CD4-positive, alpha-beta memory T cell (primary cell): ENCODE measurements around the gene CHCHD6. TPM values are rescaled to one million over a fixed set of nuclear protein-coding genes. Genes with fewer than 3 reads are reported as not detected.

Experiments
- CTCF ChIA-PET: fragments of 350-600 bp; sonication (Branson Sonifier 250); formaldehyde crosslinking; loops from one replicate; lab custom pipeline; 2021; ENCODE audit warnings: inconsistent platforms; ENCODE audit not compliant: partially characterized antibody; lab: Charles Lee
- POLR2A ChIA-PET: fragments of 350-600 bp; sonication (Branson Sonifier 250); formaldehyde crosslinking; loops from one replicate; lab custom pipeline; 2021; ENCODE audit not compliant: partially characterized antibody; lab: Charles Lee
- DNase-seq, 5 donors: peaks; one replicate each; pipeline versions ENCODE4 v3.0.0 to v3.0.0-alpha.2; 2020 to 2022; ENCODE audit warnings: mixed read lengths in 1 of 5
- H3K27ac ChIP-seq: one replicate; pipeline ENCODE4 v1.7.0; 2013; ENCODE audit warnings: low read depth, low read length
- H3K27me3 ChIP-seq: 2 replicates; pipeline ENCODE4 v1.7.0; 2013; ENCODE audit warnings: mild to moderate bottlenecking, low read length, moderate library complexity; ENCODE audit not compliant: insufficient read depth
- H3K36me3 ChIP-seq: 2 replicates; pipeline ENCODE4 v1.7.0; 2013; ENCODE audit warnings: mild to moderate bottlenecking, low read length, moderate library complexity; ENCODE audit not compliant: insufficient read depth
- H3K4me1 ChIP-seq: 2 replicates; pipeline ENCODE4 v1.7.0; 2013; ENCODE audit warnings: mild to moderate bottlenecking, low read length, moderate library complexity; ENCODE audit not compliant: insufficient read depth
- H3K4me3 ChIP-seq, 2 donors: one replicate each; pipeline ENCODE4 v1.7.0; 2013; ENCODE audit warnings: low read length in 2 of 2, mild to moderate bottlenecking in 1 of 2
- H3K9me3 ChIP-seq, 2 donors: one replicate each; pipeline ENCODE4 v1.7.0; 2013; ENCODE audit warnings: low read length in 2 of 2, control low read depth in 1 of 2; ENCODE audit not compliant: control insufficient read depth in 1 of 2
- H3K27ac Mint-ChIP-seq, 7 donors: one replicate each; pipeline ENCODE4 v1.8.0; 2020 to 2021; ENCODE audit warnings: mixed read lengths in 7 of 7, mild to moderate bottlenecking in 6 of 7, inconsistent platforms in 3 of 7, moderate library complexity in 3 of 7
- H3K27me3 Mint-ChIP-seq, 2 donors: one replicate each; pipeline ENCODE4 v1.8.0; 2020 to 2021; ENCODE audit warnings: mixed read lengths in 2 of 2
- H3K36me3 Mint-ChIP-seq, 2 donors: one replicate each; pipeline ENCODE4 v1.8.0; 2020 to 2021; ENCODE audit warnings: mixed read lengths in 2 of 2, inconsistent platforms in 1 of 2, mild to moderate bottlenecking in 1 of 2
- H3K4me1 Mint-ChIP-seq, 4 donors: one replicate each; pipeline ENCODE4 v1.8.0; 2020 to 2021; ENCODE audit warnings: mixed read lengths in 4 of 4, mild to moderate bottlenecking in 1 of 4
- H3K4me3 Mint-ChIP-seq, 8 donors: one replicate each; pipeline ENCODE4 v1.8.0; 2020 to 2021; ENCODE audit warnings: mixed read lengths in 8 of 8, mild to moderate bottlenecking in 7 of 8, moderate library complexity in 6 of 8, inconsistent platforms in 3 of 8
- H3K9me3 Mint-ChIP-seq, 8 donors: one replicate each; pipeline ENCODE4 v1.8.0; 2020 to 2021; ENCODE audit warnings: mixed read lengths in 8 of 8, mild to moderate bottlenecking in 5 of 8, inconsistent platforms in 3 of 8, moderate library complexity in 1 of 8
- intact Hi-C: fragments of 100-400 bp; cut with micrococcal nuclease; formaldehyde crosslinking; loops from one replicate; pipeline ENCODE4 v1.15.1; 2023
- polyA plus RNA-seq, 2 donors: library from polyadenylated mRNA; unstranded; fragments of 300-500 nt; fragmentation: Illumina TruSeq; gene quantifications; one replicate each; pipeline ENCODE4 v1.2.3, GENCODE V29; 2021
- total RNA-seq, 2 experiments: library from RNA; stranded (reverse); gene quantifications; one replicate each; pipeline ENCODE4 v1.2.3, GENCODE V29; 2021

The CHCHD6 gene
- total and polyA plus RNA-seq, 4 experiments from 2014 or later, result 7.3 to 12.3 (median 10.2) TPM

GRCh38 chr3:126659915-126660886 lies 43.8 kb upstream of the CHCHD6 start:
- no peaks in the 10 kb centered on the region for H3K4me1 ChIP-seq
- Mint-ChIP-seq H3K4me3 (no peak overlapping the region), H3K4me1 (peaks cover 0 to 1% (median under 1%) of the 10 kb centered on the region in 4 donors), H3K36me3 (no peaks in the 10 kb centered on the region), H3K27ac (no peak overlapping the region), H3K27me3 (peaks cover 5 to 16% of the 10 kb centered on the region in 2 donors), H3K9me3 (peaks cover 0 to 2% (median 0%) of the 10 kb centered on the region in 8 donors)
- no peak for DNase-seq
- ChIA-PET POLR2A (no interaction called here), CTCF (interaction anchor here (1.0 to 1.9 kb wide), 2 partner anchors 19 to 43 kb away, joined by 3 to 5 read pairs; no protein-coding TSS in a partner anchor)
- intact Hi-C loops, result no loop called here
- no peaks in the 10 kb centered on the region for H3K36me3 ChIP-seq
- H3K4me3 ChIP-seq, result no peak overlapping the region
- no peaks in the 10 kb centered on the region for H3K27me3 ChIP-seq
- no peak overlapping the region for H3K27ac ChIP-seq
- no peaks in the 10 kb centered on the region for H3K9me3 ChIP-seq

DNA sequence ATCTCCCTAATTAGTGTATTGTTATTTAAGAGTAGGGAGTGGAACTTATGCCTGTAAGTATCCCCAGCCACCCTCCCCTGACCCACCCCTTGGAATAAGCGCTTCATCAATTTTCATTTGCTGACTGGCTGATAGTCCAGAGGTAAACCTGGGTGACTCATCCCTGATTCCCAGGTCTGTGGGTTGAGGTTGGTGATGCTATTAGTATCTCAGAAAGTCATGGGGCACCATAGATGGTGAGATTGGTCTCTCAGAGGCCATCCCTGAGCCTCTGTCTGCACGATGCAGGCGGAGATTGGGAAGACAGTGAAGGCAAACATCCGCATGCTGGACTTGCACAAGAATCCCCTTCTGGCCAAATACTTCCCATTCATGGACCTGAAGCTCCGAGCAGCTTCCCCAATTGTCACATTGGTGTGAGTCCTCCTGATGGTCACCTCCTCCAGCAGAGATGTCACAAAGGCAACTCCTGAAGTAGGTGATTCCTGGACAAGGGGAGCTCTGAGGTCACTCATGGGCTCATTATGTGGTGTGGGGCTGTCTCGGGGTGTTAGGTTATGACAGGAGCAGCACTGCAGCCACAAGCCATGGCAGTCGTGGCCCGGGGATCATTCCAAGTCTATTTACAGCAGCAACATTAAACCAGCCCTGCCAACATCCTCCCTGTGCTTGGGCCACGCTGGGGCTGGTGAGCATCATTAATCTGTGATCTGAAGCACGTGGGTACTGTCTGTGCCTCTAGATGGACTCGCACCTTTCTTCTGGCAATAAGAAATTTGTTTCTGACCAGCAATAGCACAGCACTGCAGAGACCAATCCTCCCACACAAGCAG lies 42.3 kb upstream of the CHCHD6 start:
- no peaks in the 10 kb centered on the region for H3K4me1 Mint-ChIP-seq
- ChIA-PET POLR2A (no interaction called here), CTCF (no interaction called here)
- H3K27me3 ChIP-seq, result no peaks in the 10 kb centered on the region
- H3K4me3 ChIP-seq, result no peak overlapping the region
- no peak overlapping the region for H3K27ac Mint-ChIP-seq
- H3K4me3 Mint-ChIP-seq, result no peak overlapping the region
- H3K9me3 Mint-ChIP-seq, result peaks cover 0 to 2% (median 0%) of the 10 kb centered on the region in 8 donors
- intact Hi-C loops, result no loop called here
- no peak for DNase-seq
- no peaks in the 10 kb centered on the region for H3K9me3 ChIP-seq
- no peak overlapping the region for H3K27ac ChIP-seq
- peaks cover 5 to 23% of the 10 kb centered on the region in 2 donors for H3K27me3 Mint-ChIP-seq
- no peaks in the 10 kb centered on the region for H3K36me3 ChIP-seq
- no peaks in the 10 kb centered on the region for H3K36me3 Mint-ChIP-seq
- H3K4me1 ChIP-seq, result no peaks in the 10 kb centered on the region

- intact Hi-C loops, result no loop called here
- H3K36me3 ChIP-seq, result no peaks in the 10 kb centered on the region
- Mint-ChIP-seq H3K4me1 (no peaks in the 10 kb centered on the region), H3K36me3 (no peaks in the 10 kb centered on the region), H3K27ac (no peak overlapping the region), H3K9me3 (peaks cover 0 to 2% (median 0%) of the 10 kb centered on the region in 8 donors), H3K27me3 (peaks cover 4 to 22% of the 10 kb centered on the region in 2 donors), H3K4me3 (no peak overlapping the region)
- H3K4me1 ChIP-seq, result no peaks in the 10 kb centered on the region
- H3K27ac ChIP-seq, result no peak overlapping the region
- ChIA-PET CTCF (no interaction called here), POLR2A (no interaction called here)
- no peaks in the 10 kb centered on the region for H3K9me3 ChIP-seq
- no peaks in the 10 kb centered on the region for H3K27me3 ChIP-seq
- H3K4me3 ChIP-seq, result no peak overlapping the region
- DNase-seq, result no peak
Measured at GRCh38 chr3:126663257-126663656, 40.8 kb upstream of the CHCHD6 start.

DNA sequence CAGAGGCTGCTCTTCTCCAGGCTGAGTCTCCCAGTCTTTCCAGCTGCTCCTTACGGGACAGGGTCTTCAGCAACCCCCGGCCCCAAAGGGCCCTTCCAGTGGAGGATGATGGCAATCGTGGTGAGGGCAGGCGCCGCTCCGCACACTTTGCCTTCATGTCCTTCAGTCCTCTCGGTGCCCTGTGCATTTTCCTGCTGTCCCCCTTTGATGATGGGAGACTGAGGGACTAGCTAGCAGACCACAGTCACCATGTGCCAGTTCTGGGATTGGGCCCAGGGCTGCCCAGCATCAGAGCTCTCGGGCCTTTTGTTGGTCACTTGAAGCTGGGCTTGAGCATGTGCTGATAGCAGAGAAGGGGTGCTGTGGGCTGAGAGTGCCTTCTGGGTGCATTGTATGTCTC lies 40.3 kb upstream of the CHCHD6 start:
- intact Hi-C loops, result no loop called here
- no peaks in the 10 kb centered on the region for H3K9me3 Mint-ChIP-seq
- H3K4me1 Mint-ChIP-seq, result no peaks in the 10 kb centered on the region
- H3K36me3 Mint-ChIP-seq, result no peaks in the 10 kb centered on the region
- H3K36me3 ChIP-seq, result no peaks in the 10 kb centered on the region
- CTCF ChIA-PET, result no interaction called here
- H3K4me3 ChIP-seq, result no peak overlapping the region
- no peak overlapping the region for H3K27ac ChIP-seq
- no peak overlapping the region for H3K27ac Mint-ChIP-seq
- H3K27me3 ChIP-seq, result no peaks in the 10 kb centered on the region
- no peak overlapping the region for H3K4me3 Mint-ChIP-seq
- DNase-seq, result no peak
- H3K9me3 ChIP-seq, result no peaks in the 10 kb centered on the region
- H3K27me3 Mint-ChIP-seq, result peaks cover 4 to 19% of the 10 kb centered on the region in 2 donors
- H3K4me1 ChIP-seq, result no peaks in the 10 kb centered on the region
- POLR2A ChIA-PET, result no interaction called here

- H3K4me3 Mint-ChIP-seq, result no peak overlapping the region
- intact Hi-C loops, result no loop called here
- no peaks in the 10 kb centered on the region for H3K4me1 Mint-ChIP-seq
- H3K9me3 Mint-ChIP-seq, result peaks cover 0 to 2% (median 0%) of the 10 kb centered on the region in 8 donors
- H3K4me1 ChIP-seq, result no peaks in the 10 kb centered on the region
- no peak overlapping the region for H3K27ac Mint-ChIP-seq
- DNase-seq, result no peak
- ChIA-PET POLR2A (no interaction called here), CTCF (no interaction called here)
- H3K36me3 ChIP-seq, result no peaks in the 10 kb centered on the region
- H3K4me3 ChIP-seq, result no peak overlapping the region
- no peaks in the 10 kb centered on the region for H3K36me3 Mint-ChIP-seq
- peaks cover 4 to 19% of the 10 kb centered on the region in 2 donors for H3K27me3 Mint-ChIP-seq
- H3K27me3 ChIP-seq, result no peaks in the 10 kb centered on the region
- H3K27ac ChIP-seq, result no peak overlapping the region
- H3K9me3 ChIP-seq, result no peaks in the 10 kb centered on the region
Measured at GRCh38 chr3:126664591-126665214, 39.3 kb upstream of the CHCHD6 start.

DNA sequence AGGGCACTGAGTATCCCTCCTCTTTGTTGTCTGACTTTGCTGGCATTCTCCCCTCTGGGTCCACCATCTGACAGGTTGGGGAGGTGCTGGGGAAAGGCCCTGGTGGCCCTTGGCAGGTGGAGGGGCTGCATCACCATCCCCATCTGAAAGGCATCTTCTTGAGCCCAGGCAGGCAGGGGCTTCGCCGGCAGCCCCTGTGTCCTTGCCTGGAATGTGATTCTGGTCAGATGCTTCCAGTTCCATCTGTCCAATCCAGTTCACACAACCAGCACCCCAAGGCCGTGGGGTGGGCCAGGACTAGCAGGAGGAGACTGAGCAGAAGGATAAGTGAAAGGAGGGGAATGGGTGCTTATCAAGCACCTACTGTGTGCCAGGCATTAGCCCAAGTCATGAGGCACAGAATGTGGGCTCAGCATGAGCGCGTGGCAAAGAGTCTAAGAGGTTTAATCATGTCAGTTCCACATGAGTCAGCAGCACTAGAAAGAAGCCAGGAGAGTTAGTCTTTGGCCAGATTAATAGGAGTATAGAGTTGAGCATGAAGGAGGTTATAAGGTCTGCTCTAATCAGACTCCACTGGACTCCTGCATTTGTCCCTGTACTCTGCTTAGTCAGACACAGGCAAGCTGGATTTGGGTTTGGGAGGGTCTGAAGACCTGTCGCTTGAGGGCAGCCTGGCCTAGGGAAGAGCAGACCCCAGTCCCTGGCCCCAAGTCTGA lies 38.7 kb upstream of the CHCHD6 start:
- intact Hi-C loops, result no loop called here
- H3K9me3 Mint-ChIP-seq, result peaks cover 0 to 3% (median 0%) of the 10 kb centered on the region in 8 donors
- Histone ChIP-seq H3K27me3 (no peaks in the 10 kb centered on the region), H3K9me3 (no peaks in the 10 kb centered on the region), H3K4me1 (no peaks in the 10 kb centered on the region), H3K36me3 (no peaks in the 10 kb centered on the region), H3K27ac (no peak overlapping the region), H3K4me3 (no peak overlapping the region)
- CTCF ChIA-PET, result no interaction called here
- H3K27me3 Mint-ChIP-seq, result peaks cover 4 to 19% of the 10 kb centered on the region in 2 donors
- POLR2A ChIA-PET, result no interaction called here
- no peak overlapping the region for H3K4me3 Mint-ChIP-seq
- DNase-seq, result no peak
- H3K4me1 Mint-ChIP-seq, result no peaks in the 10 kb centered on the region
- no peaks in the 10 kb centered on the region for H3K36me3 Mint-ChIP-seq
- no peak overlapping the region for H3K27ac Mint-ChIP-seq
